Left ventricle myocardium inferior (tissue), 1 donor: ENCODE data around the gene SLC36A4. TPM values are rescaled to one million over a fixed set of nuclear protein-coding genes. Genes with fewer than 3 reads are reported as not detected.
A peak's percentile ranks its signal among the peaks of the same experiment; 100 is the strongest.

ENCODE experiments used
- DNase-seq: peaks from one replicate; pipeline ENCODE4 v3.0.0-alpha.2; 2020
- H3K27ac ChIP-seq: fragments of 200-600 bp; replicated peaks from 2 replicates; pipeline ENCODE4 v1.8.0; 2021
- H3K27me3 ChIP-seq: fragments of 200-600 bp; 2 replicates; pipeline ENCODE4 v1.8.0; 2021; ENCODE audit warnings: low read depth
- H3K36me3 ChIP-seq: fragments of 200-600 bp; 2 replicates; pipeline ENCODE4 v1.8.0; 2021
- H3K4me1 ChIP-seq: fragments of 200-600 bp; 2 replicates; pipeline ENCODE4 v1.8.0; 2021
- H3K4me3 ChIP-seq: fragments of 200-600 bp; 2 replicates; pipeline ENCODE4 v1.8.0; 2021; ENCODE audit warnings: mild to moderate bottlenecking, moderate library complexity
- H3K9me3 ChIP-seq: fragments of 200-600 bp; replicated peaks from 2 replicates; pipeline ENCODE4 v1.8.0; 2021
- CTCF ChIP-seq: fragments of 200-600 bp; IDR thresholded peaks from 2 replicates; pipeline ENCODE4 v1.8.0; 2021; ENCODE audit warnings: antibody characterized with exemption, mild to moderate bottlenecking, borderline replicate concordance
- intact Hi-C: fragments of 100-400 bp; cut with micrococcal nuclease; formaldehyde crosslinking; loops from one replicate; pipeline ENCODE4 v1.11.0; 2022
- total RNA-seq: library from RNA; stranded (reverse); fragmentation: NEBNext Ultra II Directional; extraction: Animal tissue kit (Norgen Biotek cat#: 25700); gene quantifications from one replicate; pipeline ENCODE4 v1.2.1, GENCODE V29; 2021
- donor health status: DM: no; HTN: yes; CAD: no; lungs with severe emphysema.

The SLC36A4 gene
- total RNA-seq, 1 donor from 2014 or later = 7.1 TPM

GRCh38 chr11:93143800-93144199 lies 54.0 kb downstream of the SLC36A4 start:
- no peaks in the 10 kb centered on the region for H3K27me3 ChIP-seq
- H3K27ac ChIP-seq = no peak overlapping the region
- DNase-seq = no peak
- no peak for TF ChIP-seq CTCF
- H3K4me1 ChIP-seq = no peaks in the 10 kb centered on the region
- peaks cover 13% of the 10 kb centered on the region for H3K36me3 ChIP-seq
- intact Hi-C loops = no loop called here
- no peaks in the 10 kb centered on the region for H3K9me3 ChIP-seq
- no peak overlapping the region for H3K4me3 ChIP-seq

- H3K27ac ChIP-seq = no peak overlapping the region
- no peak for TF ChIP-seq CTCF
- H3K9me3 ChIP-seq = no peaks in the 10 kb centered on the region
- no peaks in the 10 kb centered on the region for H3K27me3 ChIP-seq
- peaks cover 13% of the 10 kb centered on the region for H3K36me3 ChIP-seq
- no peak for DNase-seq
- H3K4me1 ChIP-seq = no peaks in the 10 kb centered on the region
- H3K4me3 ChIP-seq = no peak overlapping the region
- intact Hi-C loops = no loop called here
Measured at GRCh38 chr11:93143186-93143585, 54.6 kb downstream of the SLC36A4 start.

- intact Hi-C loops = no loop called here
- Histone ChIP-seq H3K36me3 (no peaks in the 10 kb centered on the region), H3K27ac (no peak overlapping the region), H3K4me1 (no peaks in the 10 kb centered on the region), H3K9me3 (no peaks in the 10 kb centered on the region), H3K4me3 (no peak overlapping the region), H3K27me3 (peaks cover 10% of the 10 kb centered on the region)
- DNase-seq = no peak
- no peak for TF ChIP-seq CTCF
Measured at GRCh38 chr11:93133488-93134109, 64.2 kb downstream of the SLC36A4 start.

- Histone ChIP-seq H3K9me3 (no peaks in the 10 kb centered on the region), H3K4me3 (no peak overlapping the region), H3K4me1 (no peaks in the 10 kb centered on the region), H3K27me3 (peaks cover 18% of the 10 kb centered on the region), H3K27ac (no peak overlapping the region), H3K36me3 (no peaks in the 10 kb centered on the region)
- intact Hi-C loops = no loop called here
- DNase-seq = no peak
- no peak for TF ChIP-seq CTCF
Measured at GRCh38 chr11:93132836-93133235, 65.0 kb downstream of the SLC36A4 start.

GRCh38 chr11:93131709-93132108 lies 66.1 kb downstream of the SLC36A4 start:
- no peaks in the 10 kb centered on the region for H3K36me3 ChIP-seq
- H3K4me1 ChIP-seq = no peaks in the 10 kb centered on the region
- no peak overlapping the region for H3K4me3 ChIP-seq
- no peak for DNase-seq
- H3K27ac ChIP-seq = no peak overlapping the region
- intact Hi-C loops = no loop called here
- TF ChIP-seq CTCF = peak; percentile 13
- no peaks in the 10 kb centered on the region for H3K9me3 ChIP-seq
- H3K27me3 ChIP-seq = peaks cover 28% of the 10 kb centered on the region
